ENCODE data around the gene TMEM138. TPM values are rescaled to one million over a fixed set of nuclear protein-coding genes. Genes with fewer than 3 reads are reported as not detected.

TMEM138 gene
- polyA plus RNA-seq, 1 donor from 2014 or later, result 19.6 TPM

GRCh38 chr11:61352038-61352437 is 10.1 kb upstream of the TMEM138 start:
- no peaks in the 10 kb centered on the region for H3K9me3 ChIP-seq (ENCODE audit: low read length)
- H3F3A ChIP-seq (ENCODE audit: insufficient read depth, low read length, poor library complexity, severe bottlenecking), result no peaks in the 10 kb centered on the region
- H3K9me2 ChIP-seq (ENCODE audit: insufficient read depth, low read length), result no peaks in the 10 kb centered on the region
- H4K20me1 ChIP-seq (ENCODE audit: insufficient read depth), result no peaks in the 10 kb centered on the region
- no peak overlapping the region for H3K27ac ChIP-seq (ENCODE audit: low read length)
- TF ChIP-seq TAF1 (IDR thresholded peaks at IDR 0.05; ENCODE audit: low read depth) (no peak), REST (IDR thresholded peaks at IDR 0.05; ENCODE audit: borderline replicate concordance) (no peak), MXI1 (conservative IDR thresholded peaks at IDR 0.05; ENCODE audit: poor library complexity, severe bottlenecking) (no peak), EZH2 (IDR thresholded peaks at IDR 0.05; ENCODE audit: borderline replicate concordance, insufficient read depth, low read length, poor library complexity, severe bottlenecking) (no peak), POLR2AphosphoS5 (IDR thresholded peaks at IDR 0.05) (no peak), EP300 (conservative IDR thresholded peaks at IDR 0.05; ENCODE audit: poor library complexity, severe bottlenecking) (no peak), SMC3 (conservative IDR thresholded peaks at IDR 0.05; ENCODE audit: poor library complexity) (no peak), CTCF (IDR thresholded peaks at IDR 0.05; ENCODE audit: poor library complexity, severe bottlenecking) (no peak), RAD21 (conservative IDR thresholded peaks at IDR 0.05) (no peak)
- no peak overlapping the region for H2AFZ ChIP-seq (ENCODE audit: low read depth, low read length)
- no peaks in the 10 kb centered on the region for H3K27me3 ChIP-seq (ENCODE audit: insufficient read depth, low read depth, low read length)
- no peak overlapping the region for H3K9ac ChIP-seq (ENCODE audit: low read length)
- H3K4me3 ChIP-seq (ENCODE audit: low read length), result no peak overlapping the region
- H3K4me2 ChIP-seq (ENCODE audit: low read length), result no peak overlapping the region
- no peaks in the 10 kb centered on the region for H3K79me2 ChIP-seq (replicated peaks; ENCODE audit: insufficient read depth, low read length)
- no peaks in the 10 kb centered on the region for H3K36me3 ChIP-seq (ENCODE audit: insufficient read depth, low read length)

GRCh38 chr11:61353131-61354067 is 8.8 kb upstream of the TMEM138 start:
- Histone ChIP-seq H3F3A (ENCODE audit: insufficient read depth, low read length, poor library complexity, severe bottlenecking) (no peaks in the 10 kb centered on the region), H3K36me3 (ENCODE audit: insufficient read depth, low read length) (no peaks in the 10 kb centered on the region)
- no peak for TF ChIP-seq TAF1 (IDR thresholded peaks at IDR 0.05; ENCODE audit: low read depth)
- no peak for TF ChIP-seq EZH2 (IDR thresholded peaks at IDR 0.05; ENCODE audit: borderline replicate concordance, insufficient read depth, low read length, poor library complexity, severe bottlenecking)
- no peak for TF ChIP-seq POLR2AphosphoS5 (IDR thresholded peaks at IDR 0.05)
- no peak for TF ChIP-seq REST (IDR thresholded peaks at IDR 0.05; ENCODE audit: borderline replicate concordance)

More at GRCh38 chr11:61353131-61354067, 8.8 kb upstream of the TMEM138 start:
- no peaks in the 10 kb centered on the region for H3K9me3 ChIP-seq (ENCODE audit: low read length)
- no peak overlapping the region for H3K4me3 ChIP-seq (ENCODE audit: low read length)
- H3K9ac ChIP-seq (ENCODE audit: low read length), result no peak overlapping the region
- no peak overlapping the region for H3K4me2 ChIP-seq (ENCODE audit: low read length)
- no peaks in the 10 kb centered on the region for H3K9me2 ChIP-seq (ENCODE audit: insufficient read depth, low read length)
- no peak overlapping the region for H2AFZ ChIP-seq (ENCODE audit: low read depth, low read length)
- H3K27ac ChIP-seq (ENCODE audit: low read length), result no peak overlapping the region
- H3K27me3 ChIP-seq (ENCODE audit: insufficient read depth, low read depth, low read length), result no peaks in the 10 kb centered on the region
- no peaks in the 10 kb centered on the region for H3K79me2 ChIP-seq (replicated peaks; ENCODE audit: insufficient read depth, low read length)
- no peaks in the 10 kb centered on the region for H4K20me1 ChIP-seq (ENCODE audit: insufficient read depth)
